ENCODE results near the gene VILL. TPM values are rescaled to one million over a fixed set of nuclear protein-coding genes. Genes with fewer than 3 reads are reported as not detected.

The VILL gene
- total and polyA plus RNA-seq, 2 donors (not counting 3 experiments of a cell fraction or from before 2014, with no cell fraction given): 9.0 to 10.0 TPM

DNA sequence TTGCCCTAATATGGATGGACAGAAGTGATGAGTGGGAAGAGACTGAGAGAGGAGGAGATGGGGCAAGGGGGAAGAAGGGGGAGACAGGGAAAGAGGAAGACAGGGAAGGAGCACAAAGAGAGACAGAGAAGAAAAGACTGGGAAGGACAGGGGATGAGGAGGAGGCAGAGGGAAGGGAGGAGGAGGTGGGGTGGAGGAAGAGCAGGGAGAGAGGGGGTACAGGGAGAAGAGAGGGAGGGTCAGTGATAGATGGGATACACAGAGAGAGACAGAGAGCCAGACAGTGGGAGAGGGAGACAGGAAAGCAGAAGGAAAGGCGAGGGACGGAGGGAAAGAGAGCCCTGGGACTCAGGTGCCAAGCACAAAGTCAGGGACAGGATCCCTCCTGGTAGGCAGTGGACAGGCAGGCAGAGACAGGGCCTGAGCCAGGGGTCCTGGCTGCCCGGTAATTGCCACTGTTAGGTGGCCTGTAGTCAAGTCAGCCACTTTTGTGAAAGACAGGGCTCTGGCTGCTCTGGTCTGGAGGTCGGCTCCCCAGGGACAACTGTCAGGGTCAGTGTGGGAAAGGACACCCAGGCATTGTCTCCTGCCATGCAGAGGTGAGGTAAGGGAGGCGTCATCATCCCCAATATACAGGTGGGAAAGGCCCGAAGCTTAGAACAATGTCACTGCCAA is 9.8 kb downstream of the VILL start:
- intact Hi-C loops (cut with micrococcal nuclease): no loop called here
- ChIA-PET POLR2A (no interaction called here), CTCF (interaction anchor here (1.3 to 3.6 kb wide), 3 partner anchors 26 to 146 kb away, joined by 5 to 34 read pairs (median 18); no protein-coding TSS in a partner anchor)
- Histone ChIP-seq H3K27ac (ENCODE audit: insufficient read depth, low read depth, low read length) (no peak overlapping the region), H3K36me3 (ENCODE audit: control insufficient read depth in 2 of 2, extremely low read depth in 1 of 2, insufficient read depth in 2 of 2, low read length in 2 of 2) (peaks cover 0 to 6% of the 10 kb centered on the region in 2 experiments), H4K20me1 (replicated peaks; ENCODE audit: control insufficient read depth, extremely low read depth, insufficient read depth, low read length) (no peaks in the 10 kb centered on the region), H3K4me3 (replicated peaks in 1 of 3; ENCODE audit: insufficient read depth in 1 of 3, low read depth in 1 of 3, low read length in 3 of 3) (no peak overlapping the region), H3K4me2 (ENCODE audit: insufficient read depth, low read length) (no peak overlapping the region), H3K9me3 (replicated peaks; ENCODE audit: control insufficient read depth, insufficient read depth, low read length) (no peaks in the 10 kb centered on the region), H3K9me1 (replicated peaks; ENCODE audit: control insufficient read depth, extremely low read depth, insufficient read depth, low read length) (no peaks in the 10 kb centered on the region), H3K27me3 (ENCODE audit: control insufficient read depth in 2 of 2, insufficient read depth in 2 of 2, low read length in 2 of 2) (no peaks in the 10 kb centered on the region), H3K9ac (replicated peaks; ENCODE audit: extremely low read depth, insufficient read depth, low read length) (no peak overlapping the region), H3K4me1 (ENCODE audit: control insufficient read depth, extremely low read depth, insufficient read depth, low read length) (peaks cover 4% of the 10 kb centered on the region), H3K79me2 (ENCODE audit: control insufficient read depth, insufficient read depth, low read length) (no peaks in the 10 kb centered on the region), H2AFZ (ENCODE audit: low read depth, low read length) (no peak overlapping the region)
- BruUV-seq (replicated peaks): no TSS peak
- dilution Hi-C loops (cut with MboI; ENCODE audit: extremely low pct_ligation_motif_present, low sequenced_read_pairs): no loop called here
- no peak for DNase-seq (ENCODE audit: low read depth, low spot score)
- FAIRE-seq: no peak
- TF ChIP-seq JUN (IDR thresholded peaks at IDR 0.05; ENCODE audit: borderline replicate concordance, insufficient read depth, insufficient read length, low read depth) (no peak), EZH2 (IDR thresholded peaks at IDR 0.05; ENCODE audit: borderline replicate concordance, low read depth, low read length, severe bottlenecking) (no peak), GATA2 (IDR thresholded peaks at IDR 0.05; ENCODE audit: insufficient read depth, insufficient read length, low read depth, low read length) (no peak), MYC (IDR thresholded peaks at IDR 0.05; ENCODE audit: low read depth, low read length) (no peak), POLR2AphosphoS5 (IDR thresholded peaks at IDR 0.05; ENCODE audit: insufficient read depth, low read depth, low read length) (no peak), POLR2A (IDR thresholded peaks at IDR 0.05; ENCODE audit: low read depth, low read length) (no peak), FOS (IDR thresholded peaks at IDR 0.05; ENCODE audit: borderline replicate concordance, insufficient read depth, low read length) (no peak)
- TF ChIP-seq, protein P1, sequence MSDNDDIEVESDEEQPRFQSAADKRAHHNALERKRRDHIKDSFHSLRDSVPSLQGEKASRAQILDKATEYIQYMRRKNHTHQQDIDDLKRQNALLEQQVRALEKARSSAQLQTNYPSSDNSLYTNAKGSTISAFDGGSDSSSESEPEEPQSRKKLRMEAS (IDR thresholded peaks at IDR 0.05; ENCODE audit: insufficient read depth, insufficient read length): no peak
- TF ChIP-seq, protein P2, sequence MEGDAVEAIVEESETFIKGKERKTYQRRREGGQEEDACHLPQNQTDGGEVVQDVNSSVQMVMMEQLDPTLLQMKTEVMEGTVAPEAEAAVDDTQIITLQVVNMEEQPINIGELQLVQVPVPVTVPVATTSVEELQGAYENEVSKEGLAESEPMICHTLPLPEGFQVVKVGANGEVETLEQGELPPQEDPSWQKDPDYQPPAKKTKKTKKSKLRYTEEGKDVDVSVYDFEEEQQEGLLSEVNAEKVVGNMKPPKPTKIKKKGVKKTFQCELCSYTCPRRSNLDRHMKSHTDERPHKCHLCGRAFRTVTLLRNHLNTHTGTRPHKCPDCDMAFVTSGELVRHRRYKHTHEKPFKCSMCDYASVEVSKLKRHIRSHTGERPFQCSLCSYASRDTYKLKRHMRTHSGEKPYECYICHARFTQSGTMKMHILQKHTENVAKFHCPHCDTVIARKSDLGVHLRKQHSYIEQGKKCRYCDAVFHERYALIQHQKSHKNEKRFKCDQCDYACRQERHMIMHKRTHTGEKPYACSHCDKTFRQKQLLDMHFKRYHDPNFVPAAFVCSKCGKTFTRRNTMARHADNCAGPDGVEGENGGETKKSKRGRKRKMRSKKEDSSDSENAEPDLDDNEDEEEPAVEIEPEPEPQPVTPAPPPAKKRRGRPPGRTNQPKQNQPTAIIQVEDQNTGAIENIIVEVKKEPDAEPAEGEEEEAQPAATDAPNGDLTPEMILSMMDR (IDR thresholded peaks at IDR 0.05; ENCODE audit: extremely low read depth in 1 of 2, insufficient read depth in 1 of 2, low read depth in 1 of 2, low read length in 2 of 2): no peak
